Jurkat, Clone E6-1 (cell line): ENCODE measurements around the gene PNN.
"Not testable (repeated sequence)": the region's sequence is repeated elsewhere in the genome, so short reads cannot be mapped to it uniquely, and the experiment has no call there.

ENCODE experiments used
- DNase-seq: peaks from one replicate; pipeline ENCODE4 v3.0.0-alpha.2; 2011; ENCODE audit warnings: low read depth, low spot score
- H3K4me3 ChIP-seq: 2 replicates; pipeline ENCODE4 v1.5.1; 2011; ENCODE audit warnings: mild to moderate bottlenecking, low read length, control low read depth, moderate library complexity

PNN gene

DNA sequence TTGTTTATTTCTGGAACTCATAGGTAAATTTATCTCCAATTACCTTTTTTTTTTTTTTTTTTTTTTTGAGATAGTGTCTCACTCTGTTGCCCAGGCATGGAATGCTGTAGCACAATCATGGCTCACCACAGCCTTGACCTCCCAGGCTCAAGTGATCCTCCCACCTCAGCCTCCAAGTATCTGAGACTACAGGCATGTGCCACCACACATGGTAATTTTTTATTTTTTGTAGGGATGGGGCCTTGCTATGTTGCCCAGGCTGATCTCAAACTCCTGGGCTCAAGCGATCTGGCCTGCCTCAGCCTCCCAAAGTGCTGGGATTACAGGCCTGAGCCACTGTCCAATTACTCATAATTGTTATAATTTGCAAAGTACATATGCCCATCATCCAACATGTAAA is 45.4 kb downstream of the PNN start:
- H3K4me3 ChIP-seq, DNase-seq: not testable (repeated sequence)

DNA sequence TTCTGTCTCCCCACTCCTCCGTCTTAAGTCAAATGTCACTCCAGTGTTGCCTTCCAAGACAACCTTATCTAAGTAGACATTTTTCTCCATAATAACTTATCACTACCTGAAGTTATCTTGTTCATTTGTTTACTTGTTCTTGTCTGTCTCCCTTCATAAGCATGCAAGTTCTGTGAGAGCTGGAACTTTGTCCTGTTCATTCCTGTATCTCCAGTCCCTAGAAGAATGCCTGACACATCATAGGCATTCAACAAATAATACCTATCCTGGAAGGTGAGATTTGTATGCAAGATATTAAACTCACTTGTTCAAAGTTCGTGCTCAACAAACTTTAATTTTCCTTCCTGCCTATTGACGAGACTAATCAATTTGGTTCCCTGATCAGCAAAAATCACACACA is 53.0 kb downstream of the PNN start:
- H3K4me3 ChIP-seq, result no peak overlapping the region
- DNase-seq, result no peak

DNA sequence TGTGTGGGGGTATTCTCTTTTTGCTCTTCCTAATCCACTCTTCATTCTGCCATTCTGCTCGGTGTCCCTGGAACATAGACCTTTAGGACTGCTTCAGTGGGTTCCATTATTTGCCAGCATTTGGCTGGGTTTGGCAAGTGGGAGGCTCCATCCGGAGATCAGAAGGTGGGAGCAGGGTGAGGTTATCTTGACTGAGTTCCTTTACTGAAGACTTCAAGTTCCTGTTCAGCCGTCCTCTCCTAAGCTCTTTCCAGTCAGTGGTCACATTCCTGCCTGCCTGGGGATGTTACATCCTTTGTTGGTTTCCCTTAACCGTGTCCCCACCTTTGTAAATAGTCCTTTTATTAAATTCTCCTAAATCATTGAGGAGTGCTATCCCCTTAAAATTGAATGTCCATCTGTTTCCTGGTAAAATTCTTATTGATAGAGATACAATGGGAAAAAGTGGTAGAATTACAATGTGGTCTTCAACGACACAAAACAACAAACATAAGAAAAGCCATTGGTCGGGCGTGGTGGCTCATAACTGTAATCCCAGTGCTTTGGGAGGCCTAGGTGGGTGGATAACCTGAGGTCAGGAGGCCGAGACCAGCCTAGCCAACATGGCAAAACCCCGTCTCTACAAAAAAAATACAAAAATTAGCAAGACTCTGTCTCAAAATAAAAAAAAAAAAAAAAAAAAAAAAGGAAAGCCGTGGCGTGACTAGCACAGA is 53.6 kb downstream of the PNN start:
- no peak overlapping the region for H3K4me3 ChIP-seq
- no peak for DNase-seq

DNA sequence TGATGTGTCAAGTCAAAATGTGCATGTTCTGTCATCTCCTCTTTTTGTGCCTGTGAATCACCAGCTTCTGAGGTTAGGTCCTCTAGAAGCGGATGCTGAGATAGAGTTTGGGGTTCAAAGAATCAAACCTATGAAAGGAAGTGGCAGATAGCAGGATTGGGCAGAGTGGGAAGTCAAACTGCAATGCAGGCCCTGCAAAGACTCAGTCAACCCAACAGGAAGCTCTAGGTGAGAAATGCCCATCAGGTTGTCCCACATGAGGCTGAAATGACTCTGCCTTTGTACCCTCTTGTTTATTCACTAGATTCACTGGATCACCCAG is 54.1 kb downstream of the PNN start:
- no peak overlapping the region for H3K4me3 ChIP-seq
- DNase-seq, result peak; percentile 85

DNA sequence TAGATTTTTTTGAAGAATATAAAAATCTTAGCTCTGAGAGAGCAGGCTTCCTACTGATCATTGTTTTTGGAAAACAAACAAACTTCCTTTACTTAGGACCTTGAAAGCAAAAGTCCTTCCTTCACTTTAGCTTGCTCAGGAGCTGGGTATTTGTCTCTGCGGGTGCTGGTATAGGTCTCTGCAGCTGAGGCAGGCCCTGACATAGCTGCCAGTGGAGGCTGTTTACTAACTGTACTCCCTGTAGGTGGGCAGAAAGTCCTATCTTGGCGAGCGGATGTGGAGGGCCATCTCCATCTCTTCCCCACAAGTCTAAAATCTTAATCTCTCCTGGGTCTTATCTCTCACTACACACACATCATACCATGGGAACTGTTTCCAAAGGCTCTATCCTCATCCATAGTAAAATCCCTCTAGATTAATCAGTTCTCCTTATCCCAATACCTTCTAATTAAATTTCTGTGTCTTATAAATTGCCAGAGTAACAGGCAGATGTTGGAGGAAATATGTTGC is 54.6 kb downstream of the PNN start:
- H3K4me3 ChIP-seq, result no peak overlapping the region
- no peak for DNase-seq

DNA sequence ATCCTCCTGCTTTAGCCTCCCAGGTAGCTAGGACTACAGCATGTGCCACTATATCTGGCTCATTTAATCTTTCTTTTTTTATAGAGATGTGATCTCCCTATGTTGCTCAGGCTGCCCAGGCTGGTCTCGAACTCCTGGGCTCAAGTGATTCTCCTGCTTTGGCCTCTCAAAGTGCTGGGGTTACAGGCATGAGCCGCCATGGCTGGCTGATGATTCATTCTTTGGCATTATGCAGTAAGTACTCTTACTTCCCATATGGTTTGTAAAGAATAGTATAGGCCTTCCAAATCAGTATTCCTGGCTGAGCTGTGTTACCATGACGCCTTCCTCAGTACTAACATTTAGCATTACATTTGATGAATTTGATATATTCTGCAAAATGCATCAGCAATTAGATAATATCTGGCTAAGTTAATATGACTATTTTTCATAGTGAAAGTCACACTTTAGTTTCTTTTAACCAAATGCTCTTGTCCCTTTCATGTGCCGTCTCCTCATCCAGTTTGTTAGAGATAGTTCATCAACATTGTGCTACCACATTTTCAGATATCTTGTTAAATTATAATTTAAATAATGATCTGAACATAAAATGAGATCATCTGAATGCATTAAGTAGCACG is 55.5 kb downstream of the PNN start:
- no peak for DNase-seq
- H3K4me3 ChIP-seq, result no peak overlapping the region

DNA sequence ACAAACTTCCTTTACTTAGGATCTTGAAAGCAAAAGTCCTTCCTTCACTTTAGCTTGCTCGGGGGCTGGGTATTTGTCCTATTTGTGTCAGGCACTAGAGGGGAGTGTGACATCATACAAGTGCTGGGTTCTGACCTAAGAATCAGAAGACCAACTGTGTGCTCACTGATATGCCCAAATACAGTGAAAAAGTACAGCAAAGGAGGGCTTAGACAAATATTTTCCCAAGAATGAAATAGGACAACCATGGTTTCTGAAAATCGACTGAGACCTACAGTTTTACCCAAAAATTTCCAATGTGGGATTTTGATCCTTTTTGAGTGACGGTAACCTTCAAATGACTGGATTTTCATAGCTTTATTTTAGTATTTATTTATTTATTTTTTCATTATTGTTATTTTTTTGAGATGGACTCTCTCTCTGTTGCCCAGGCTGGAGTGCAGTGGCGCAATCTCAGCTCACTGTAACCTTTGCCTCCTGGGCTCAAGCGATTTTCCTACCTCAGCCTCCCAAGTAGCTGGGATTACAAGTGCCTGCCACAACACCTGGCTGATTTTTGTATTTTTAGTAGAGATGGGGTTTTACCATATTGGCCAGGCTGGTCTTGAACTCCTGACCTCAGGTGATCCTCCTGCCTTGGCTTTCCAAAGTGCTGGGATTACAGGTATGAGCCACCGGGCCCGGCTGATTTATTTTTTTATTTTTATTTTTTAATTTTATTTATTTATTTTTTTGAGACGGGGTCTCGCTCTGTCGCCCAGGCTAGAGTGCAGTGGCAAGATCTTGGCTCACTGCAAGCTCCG is 56.9 kb downstream of the PNN start:
- DNase-seq, result peak; percentile 53
- not testable (repeated sequence) for H3K4me3 ChIP-seq
